ENCODE data around the gene APBB1. TPM values are rescaled to one million over a fixed set of nuclear protein-coding genes. Genes with fewer than 3 reads are reported as not detected.
A peak's percentile ranks its signal among the peaks of the same experiment; 100 is the strongest.

APBB1 gene
- total RNA-seq, 4 donors from 2014 or later, result 9.8 to 31.4 (median 15.0) TPM

DNA sequence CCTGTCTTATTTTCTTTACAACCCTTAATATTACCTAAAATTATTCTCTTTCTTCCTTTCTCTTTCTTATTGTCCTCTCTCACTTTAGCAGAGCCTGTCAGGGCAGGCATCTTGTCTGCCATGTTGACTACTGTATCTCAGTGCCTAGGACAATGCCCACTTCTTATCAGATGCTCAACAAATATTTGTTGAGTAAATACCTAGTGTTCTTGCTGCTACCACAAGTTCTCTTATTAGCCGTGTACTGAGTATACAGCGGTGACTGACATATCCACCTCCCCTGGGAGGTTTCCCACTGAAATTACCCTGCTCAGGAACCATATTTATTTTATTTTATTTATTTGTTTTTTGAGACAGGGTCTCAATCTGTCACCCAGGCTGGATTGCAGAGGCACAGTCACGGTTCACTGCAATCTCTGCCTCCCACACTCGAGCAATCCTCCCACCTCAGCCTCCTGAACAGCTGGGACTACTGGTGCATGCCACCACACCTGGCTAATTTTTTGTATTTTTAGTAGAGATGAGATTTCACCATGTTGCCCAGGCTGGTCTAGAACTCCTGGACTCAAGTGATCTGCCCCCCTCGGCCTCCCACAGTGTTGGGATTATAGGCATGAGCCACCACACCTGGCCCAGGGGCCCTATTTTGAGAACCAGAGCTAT lies 15.2 kb upstream of the APBB1 start:
- TF ChIP-seq POLR2A (IDR thresholded peaks at IDR 0.05), result no peak
- TF ChIP-seq, protein P1, sequence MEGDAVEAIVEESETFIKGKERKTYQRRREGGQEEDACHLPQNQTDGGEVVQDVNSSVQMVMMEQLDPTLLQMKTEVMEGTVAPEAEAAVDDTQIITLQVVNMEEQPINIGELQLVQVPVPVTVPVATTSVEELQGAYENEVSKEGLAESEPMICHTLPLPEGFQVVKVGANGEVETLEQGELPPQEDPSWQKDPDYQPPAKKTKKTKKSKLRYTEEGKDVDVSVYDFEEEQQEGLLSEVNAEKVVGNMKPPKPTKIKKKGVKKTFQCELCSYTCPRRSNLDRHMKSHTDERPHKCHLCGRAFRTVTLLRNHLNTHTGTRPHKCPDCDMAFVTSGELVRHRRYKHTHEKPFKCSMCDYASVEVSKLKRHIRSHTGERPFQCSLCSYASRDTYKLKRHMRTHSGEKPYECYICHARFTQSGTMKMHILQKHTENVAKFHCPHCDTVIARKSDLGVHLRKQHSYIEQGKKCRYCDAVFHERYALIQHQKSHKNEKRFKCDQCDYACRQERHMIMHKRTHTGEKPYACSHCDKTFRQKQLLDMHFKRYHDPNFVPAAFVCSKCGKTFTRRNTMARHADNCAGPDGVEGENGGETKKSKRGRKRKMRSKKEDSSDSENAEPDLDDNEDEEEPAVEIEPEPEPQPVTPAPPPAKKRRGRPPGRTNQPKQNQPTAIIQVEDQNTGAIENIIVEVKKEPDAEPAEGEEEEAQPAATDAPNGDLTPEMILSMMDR (IDR thresholded peaks at IDR 0.05), result no peak
- no peaks in the 10 kb centered on the region for H3K27me3 ChIP-seq
- no peaks in the 10 kb centered on the region for H3K9me3 ChIP-seq
- H3K36me3 ChIP-seq, result no peaks in the 10 kb centered on the region
- peaks cover 0 to 6% (median 0%) of the 10 kb centered on the region in 4 donors for H3K4me1 ChIP-seq
- H3K4me3 ChIP-seq, result no peak overlapping the region
- no peak overlapping the region for H3K27ac ChIP-seq
- no peak for DNase-seq

DNA sequence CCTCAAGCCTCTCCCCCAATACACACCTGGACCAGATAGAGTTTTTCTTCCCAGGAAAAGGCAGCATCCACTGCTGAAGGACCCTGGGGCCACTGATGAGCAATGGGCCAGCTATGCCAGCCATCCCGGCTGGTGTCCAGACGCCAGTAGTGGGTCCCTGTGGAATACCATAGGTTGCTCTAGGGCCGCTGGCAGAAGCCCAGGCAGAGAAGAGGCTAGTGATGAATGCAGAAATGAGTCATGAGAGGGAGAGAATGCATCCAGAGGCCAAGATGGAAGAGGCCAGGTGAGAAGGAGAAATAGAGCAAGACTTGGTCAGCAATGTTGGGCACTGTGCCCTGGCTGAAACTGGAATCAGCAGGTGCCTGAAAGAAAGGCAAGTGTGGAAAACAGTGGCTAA lies 13.0 kb upstream of the APBB1 start:
- Histone ChIP-seq H3K36me3 (no peaks in the 10 kb centered on the region), H3K4me1 (no peaks in the 10 kb centered on the region), H3K4me3 (no peak overlapping the region), H3K27me3 (no peaks in the 10 kb centered on the region), H3K27ac (no peak overlapping the region), H3K9me3 (no peaks in the 10 kb centered on the region)
- no peak for DNase-seq
- no peak for TF ChIP-seq POLR2A (IDR thresholded peaks at IDR 0.05)
- TF ChIP-seq, protein P1 (IDR thresholded peaks at IDR 0.05), result no peak

DNA sequence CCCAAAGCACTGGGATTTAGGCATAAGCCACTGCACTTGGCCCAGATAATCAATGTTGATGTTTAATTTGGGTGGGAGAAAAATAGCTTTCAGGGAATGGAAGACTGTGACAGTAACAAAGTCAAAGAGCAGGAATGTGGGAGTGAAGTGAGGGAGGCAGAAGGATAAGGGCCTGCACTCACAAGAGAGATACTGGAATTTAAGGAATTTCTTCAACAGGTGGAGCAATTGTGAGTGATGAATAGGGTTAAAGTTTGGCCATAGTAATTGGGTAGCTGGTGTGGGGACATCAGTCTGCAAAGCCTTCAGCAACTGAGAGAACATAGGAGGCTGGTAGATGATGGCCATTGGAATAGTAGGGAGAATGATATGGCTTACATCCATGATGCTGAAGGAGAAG lies 8.6 kb upstream of the APBB1 start:
- Histone ChIP-seq H3K36me3 (no peaks in the 10 kb centered on the region), H3K4me3 (no peak overlapping the region)
- TF ChIP-seq POLR2A (IDR thresholded peaks at IDR 0.05), result no peak
- TF ChIP-seq, protein P1 (IDR thresholded peaks at IDR 0.05), result no peak

DNA sequence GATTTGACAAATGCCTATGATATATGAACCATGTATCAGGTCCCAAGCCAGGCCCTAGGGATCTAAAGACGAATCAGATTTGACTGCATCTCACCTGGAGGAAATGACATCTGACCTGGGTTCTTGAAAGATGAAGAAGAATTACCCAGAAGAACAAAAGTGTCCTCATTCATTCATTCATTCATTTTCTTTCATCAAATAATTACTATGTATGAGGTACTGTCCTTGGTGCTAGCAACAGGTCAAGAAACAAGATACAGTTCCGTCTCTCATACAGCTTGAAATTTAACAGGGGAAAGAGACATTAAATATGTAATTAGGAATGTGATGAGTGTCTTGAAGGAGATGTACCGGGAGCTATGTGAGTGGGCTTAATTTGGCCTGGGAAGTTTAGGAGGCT lies 1.8 kb upstream of the APBB1 start:
- H3K27me3 ChIP-seq, result no peaks in the 10 kb centered on the region
- H3K4me3 ChIP-seq, result no peak overlapping the region
- H3K36me3 ChIP-seq, result no peaks in the 10 kb centered on the region
- H3K4me1 ChIP-seq, result peaks cover 0 to 22% (median 2%) of the 10 kb centered on the region in 4 donors
- no peak for DNase-seq
- TF ChIP-seq, protein P1 (IDR thresholded peaks at IDR 0.05), result no peak
- no peak for TF ChIP-seq POLR2A (IDR thresholded peaks at IDR 0.05)
- no peaks in the 10 kb centered on the region for H3K9me3 ChIP-seq
- H3K27ac ChIP-seq, result no peak overlapping the region

More for the DNA sequence above, 8.6 kb upstream of the APBB1 start:
- Histone ChIP-seq H3K27me3 (no peaks in the 10 kb centered on the region), H3K9me3 (no peaks in the 10 kb centered on the region), H3K4me1 (no peaks in the 10 kb centered on the region), H3K27ac (no peak overlapping the region)
- DNase-seq, result no peak

DNA sequence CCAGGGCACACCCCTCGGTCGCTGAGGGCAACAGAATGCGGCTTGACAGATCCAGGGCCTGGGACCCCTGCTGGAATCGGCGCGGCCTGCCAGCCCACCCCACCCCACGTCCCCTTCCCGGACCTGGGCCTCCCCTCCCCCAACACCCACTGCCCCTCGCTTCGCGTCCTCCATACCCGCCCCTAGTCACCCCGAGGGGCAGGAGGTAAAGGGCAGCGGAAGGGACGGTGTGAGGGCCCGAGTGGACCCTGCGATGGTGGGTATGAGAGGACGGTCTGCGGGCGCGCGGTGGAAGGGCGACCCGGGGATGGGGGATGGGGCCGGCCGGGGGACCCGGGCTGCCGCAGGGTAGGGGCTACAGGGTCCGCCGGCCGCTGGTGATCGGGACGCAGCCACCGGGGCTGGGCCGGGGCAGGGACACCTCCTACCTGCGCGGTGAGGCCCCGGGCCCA lies 311 bp downstream of the APBB1 start:
- Histone ChIP-seq H3K4me3 (peak overlapping the region; percentile 85 to 99 (median 97)), H3K27ac (peak overlapping the region; percentile 80 to 91 (median 87)), H3K9me3 (no peaks in the 10 kb centered on the region), H3K4me1 (peaks cover 0 to 22% (median 2%) of the 10 kb centered on the region in 4 donors), H3K27me3 (no peaks in the 10 kb centered on the region), H3K36me3 (no peaks in the 10 kb centered on the region)
- TF ChIP-seq, protein P1 (IDR thresholded peaks at IDR 0.05), result no peak
- TF ChIP-seq POLR2A (IDR thresholded peaks at IDR 0.05), result no peak
- no peak for DNase-seq

Measured in Peyer's patch (tissue), 4 donors.